Measurements from ENCODE around the gene CARD9. TPM values are rescaled to one million over a fixed set of nuclear protein-coding genes. Genes with fewer than 3 reads are reported as not detected.

CARD9 gene
- total RNA-seq, 3 donors from 2014 or later, result 2.2 to 2.4 (median 2.2) TPM

DNA sequence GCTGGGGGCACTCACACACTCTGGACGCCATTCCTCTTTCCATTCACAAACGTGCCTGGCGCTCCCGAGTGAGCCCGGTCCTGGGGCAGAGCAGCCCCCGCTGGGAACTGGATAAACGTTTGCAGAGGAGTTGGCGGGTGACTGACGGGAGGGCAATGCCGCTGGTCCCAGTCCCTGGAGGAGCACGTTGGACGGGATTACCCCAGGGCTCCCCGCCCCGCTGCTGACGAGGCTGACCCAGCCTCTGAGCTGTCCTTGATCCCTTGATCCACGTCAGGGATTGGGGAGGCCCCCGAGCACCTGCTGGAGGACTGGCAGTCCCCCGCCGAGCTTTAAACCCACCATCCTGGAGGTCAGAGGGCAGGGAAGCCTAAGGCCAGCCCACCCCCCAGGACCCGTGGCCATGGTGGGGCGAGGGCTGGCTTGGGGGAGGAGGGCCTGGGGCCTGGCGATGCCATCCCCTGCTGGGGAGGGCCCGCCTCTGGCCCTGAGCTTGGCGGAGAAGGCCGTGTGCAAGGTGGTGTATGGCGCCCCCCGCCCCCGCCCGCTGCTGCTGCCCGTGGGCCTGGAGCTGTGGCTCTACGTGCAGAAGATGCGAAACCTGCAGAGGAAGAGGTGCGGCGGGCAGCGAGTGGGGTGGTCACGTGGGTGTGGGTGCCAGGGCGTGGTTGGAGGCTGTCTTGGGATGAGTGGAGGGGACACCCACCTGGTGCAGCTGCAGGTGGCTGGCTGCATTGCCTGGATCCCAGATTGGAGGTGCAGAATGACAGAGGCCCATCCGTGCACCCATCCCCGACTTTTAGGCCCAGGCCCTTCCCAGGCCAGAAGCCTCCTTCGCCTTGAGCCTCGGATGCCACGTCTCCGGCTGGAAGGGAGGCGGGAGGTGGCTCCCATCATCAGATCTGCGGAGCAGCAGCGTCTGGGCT, 41.6 kb downstream of the CARD9 start:
- intact Hi-C loops (cut with DNase I, micrococcal nuclease), result no loop called here

DNA sequence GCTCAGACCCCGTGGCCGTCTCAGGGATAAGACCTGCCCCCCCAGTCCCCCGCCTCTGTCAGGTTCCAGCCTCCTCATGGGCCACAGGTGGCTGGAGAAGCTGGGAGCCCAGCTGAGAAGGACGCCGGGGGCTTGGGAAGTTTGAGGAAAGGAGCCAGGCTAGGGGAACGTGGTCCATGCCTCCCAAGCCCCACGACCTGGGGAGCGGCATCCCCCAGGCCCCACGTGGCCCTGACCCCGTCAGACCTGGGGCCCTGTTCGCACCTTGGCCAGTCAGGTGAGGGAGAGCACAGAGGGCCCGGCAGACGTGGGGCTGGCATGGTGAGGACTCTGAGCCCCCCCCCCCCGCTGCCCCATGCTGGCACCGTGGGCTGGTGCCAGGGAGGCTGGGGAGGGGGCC, 42.4 kb downstream of the CARD9 start:
- intact Hi-C loops (cut with DNase I, micrococcal nuclease), result no loop called here
- H3K4me1 ChIP-seq (ENCODE audit: low read depth), result peaks cover 3% of the 10 kb centered on the region
- ATAC-seq (no peak), DNase-seq (no peak)
- H3K36me3 ChIP-seq (ENCODE audit: low read depth), result no peaks in the 10 kb centered on the region
- TF ChIP-seq, protein P1, sequence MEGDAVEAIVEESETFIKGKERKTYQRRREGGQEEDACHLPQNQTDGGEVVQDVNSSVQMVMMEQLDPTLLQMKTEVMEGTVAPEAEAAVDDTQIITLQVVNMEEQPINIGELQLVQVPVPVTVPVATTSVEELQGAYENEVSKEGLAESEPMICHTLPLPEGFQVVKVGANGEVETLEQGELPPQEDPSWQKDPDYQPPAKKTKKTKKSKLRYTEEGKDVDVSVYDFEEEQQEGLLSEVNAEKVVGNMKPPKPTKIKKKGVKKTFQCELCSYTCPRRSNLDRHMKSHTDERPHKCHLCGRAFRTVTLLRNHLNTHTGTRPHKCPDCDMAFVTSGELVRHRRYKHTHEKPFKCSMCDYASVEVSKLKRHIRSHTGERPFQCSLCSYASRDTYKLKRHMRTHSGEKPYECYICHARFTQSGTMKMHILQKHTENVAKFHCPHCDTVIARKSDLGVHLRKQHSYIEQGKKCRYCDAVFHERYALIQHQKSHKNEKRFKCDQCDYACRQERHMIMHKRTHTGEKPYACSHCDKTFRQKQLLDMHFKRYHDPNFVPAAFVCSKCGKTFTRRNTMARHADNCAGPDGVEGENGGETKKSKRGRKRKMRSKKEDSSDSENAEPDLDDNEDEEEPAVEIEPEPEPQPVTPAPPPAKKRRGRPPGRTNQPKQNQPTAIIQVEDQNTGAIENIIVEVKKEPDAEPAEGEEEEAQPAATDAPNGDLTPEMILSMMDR (IDR thresholded peaks at IDR 0.05), result no peak
- no peak overlapping the region for H3K4me3 ChIP-seq
- H3K9me3 ChIP-seq, result no peaks in the 10 kb centered on the region

More for the DNA sequence above, 41.6 kb downstream of the CARD9 start:
- H3K9me3 ChIP-seq, result no peaks in the 10 kb centered on the region
- TF ChIP-seq, protein P1 (IDR thresholded peaks at IDR 0.05), result no peak
- no peak overlapping the region for H3K4me3 ChIP-seq
- ATAC-seq (no peak), DNase-seq (no peak)
- H3K36me3 ChIP-seq (ENCODE audit: low read depth), result no peaks in the 10 kb centered on the region
- H3K4me1 ChIP-seq (ENCODE audit: low read depth), result no peaks in the 10 kb centered on the region

DNA sequence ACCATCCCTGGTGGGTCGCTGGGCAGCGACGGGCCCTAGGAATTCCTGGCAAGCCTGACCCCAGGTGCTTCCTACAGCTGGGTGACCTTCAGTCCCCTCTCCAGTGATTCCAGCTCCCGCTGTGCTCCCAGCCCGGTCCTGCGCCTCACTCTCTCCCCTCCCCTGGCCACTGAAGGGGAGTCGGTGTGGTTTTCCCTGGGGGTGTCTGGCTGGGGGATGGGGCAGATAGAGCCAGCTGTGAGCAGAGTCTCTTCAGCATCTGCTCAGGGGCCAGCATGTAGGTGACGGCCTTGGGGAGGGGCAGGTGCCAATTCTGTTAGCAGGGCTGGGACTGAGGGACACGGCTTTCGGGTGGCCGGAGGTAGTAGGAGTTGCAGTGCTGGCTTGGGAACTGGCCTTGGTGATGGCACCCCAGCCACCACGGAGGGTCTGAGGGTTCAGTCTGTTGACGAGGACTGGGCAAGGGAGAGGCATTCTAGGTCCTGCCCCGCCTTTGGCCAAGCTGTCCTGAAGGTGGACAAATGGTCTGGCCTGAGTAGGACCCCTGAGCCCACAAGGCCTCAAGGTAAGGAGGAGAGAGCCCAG, 43.0 kb downstream of the CARD9 start:
- no peak for ATAC-seq
- H3K9me3 ChIP-seq, result no peaks in the 10 kb centered on the region
- H3K36me3 ChIP-seq (ENCODE audit: low read depth), result no peaks in the 10 kb centered on the region
- H3K4me3 ChIP-seq, result no peak overlapping the region
- TF ChIP-seq, protein P1 (IDR thresholded peaks at IDR 0.05), result no peak
- intact Hi-C loops (cut with DNase I, micrococcal nuclease), result no loop called here
- no peak for DNase-seq
- peaks cover 5% of the 10 kb centered on the region for H3K4me1 ChIP-seq (ENCODE audit: low read depth)

DNA sequence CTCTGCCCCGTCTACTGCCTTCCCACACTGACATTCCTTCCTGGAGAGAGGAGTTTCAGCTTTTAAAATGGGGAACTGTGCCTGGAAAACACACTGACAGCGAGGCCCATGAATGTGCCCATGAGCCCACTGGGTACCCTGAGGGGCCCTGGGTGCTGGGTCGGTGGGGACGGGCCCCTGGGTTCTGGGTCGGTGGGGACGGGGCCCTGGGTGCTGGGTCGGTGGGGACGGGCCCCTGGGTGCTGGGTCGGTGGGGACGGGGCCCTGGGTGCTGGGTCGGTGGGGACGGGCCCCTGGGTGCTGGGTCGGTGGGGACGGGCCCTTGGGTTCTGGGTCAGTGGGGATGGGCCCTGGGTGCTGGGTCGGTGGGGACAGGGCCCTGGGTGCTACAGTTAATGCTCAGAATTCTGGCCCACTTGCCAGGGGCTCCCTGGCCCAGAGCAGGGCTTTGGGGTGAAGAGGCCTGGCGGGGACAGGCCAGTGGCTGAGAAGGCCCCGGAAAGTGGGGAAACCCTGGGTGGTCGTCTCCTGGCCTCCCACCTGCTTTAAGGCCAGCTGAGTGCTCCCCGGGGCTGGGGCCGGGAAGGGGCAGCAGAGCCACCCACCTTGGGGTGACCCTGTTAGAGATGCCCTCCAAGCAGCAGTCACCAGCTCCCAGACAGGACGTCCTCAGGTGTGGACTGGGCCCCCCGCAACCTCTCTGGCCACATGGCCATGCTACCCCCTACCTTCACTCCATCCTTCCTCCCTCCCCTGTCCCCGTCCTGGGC, 43.6 kb downstream of the CARD9 start:
- TF ChIP-seq, protein P1 (IDR thresholded peaks at IDR 0.05), result no peak
- DNase-seq, result no peak
- Histone ChIP-seq H3K4me3 (no peak overlapping the region), H3K9me3 (no peaks in the 10 kb centered on the region), H3K4me1 (ENCODE audit: low read depth) (peaks cover 5% of the 10 kb centered on the region), H3K36me3 (ENCODE audit: low read depth) (no peaks in the 10 kb centered on the region)
- intact Hi-C loops (cut with DNase I, micrococcal nuclease), result loop anchor here in 1 of 2 donors (5.0 kb wide), 1 partner anchor 137 kb away; no protein-coding TSS in a partner anchor
- no peak for ATAC-seq

DNA sequence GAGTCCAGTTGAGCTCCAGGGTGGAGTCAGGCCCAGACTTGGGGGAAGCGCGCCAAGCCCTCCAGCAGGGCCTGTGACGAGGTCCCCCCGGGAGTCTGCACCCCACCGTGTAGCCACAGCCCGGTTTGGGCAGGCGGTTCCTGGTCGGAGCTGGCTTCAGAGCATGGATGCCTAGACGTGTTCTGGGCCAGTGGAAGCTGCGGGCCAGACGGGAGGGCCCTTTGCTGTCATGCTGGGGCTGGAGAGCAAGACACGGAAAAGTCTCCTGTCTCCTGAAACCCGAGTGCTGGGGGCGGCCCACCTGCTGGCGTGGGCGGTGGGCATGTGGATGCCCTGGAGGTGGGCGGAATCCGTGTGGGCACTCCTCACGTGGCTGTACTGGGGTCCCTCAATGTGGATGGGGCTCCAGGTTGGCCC, 44.2 kb downstream of the CARD9 start:
- intact Hi-C loops (cut with DNase I, micrococcal nuclease), result loop anchor here in 1 of 2 donors (5.0 kb wide), 1 partner anchor 138 kb away; no protein-coding TSS in a partner anchor
- H3K9me3 ChIP-seq, result no peaks in the 10 kb centered on the region
- no peak overlapping the region for H3K4me3 ChIP-seq
- TF ChIP-seq, protein P1 (IDR thresholded peaks at IDR 0.05), result no peak
- ATAC-seq, result no peak
- no peak for DNase-seq
- peaks cover 5% of the 10 kb centered on the region for H3K4me1 ChIP-seq (ENCODE audit: low read depth)
- H3K36me3 ChIP-seq (ENCODE audit: low read depth), result no peaks in the 10 kb centered on the region

Measured in mucosa of descending colon (tissue), 3 donors.